DMS53 treated with DMSO at 0.1 percent for 48 hours (cell line): ENCODE measurements around the gene RPAIN.

Experiments used
- DNase-seq: peaks from one replicate; lab custom pipeline; 2025; ENCODE audit not compliant: unreplicated experiment; lab: John Stamatoyannopoulos, UW

The RPAIN gene, protein sequence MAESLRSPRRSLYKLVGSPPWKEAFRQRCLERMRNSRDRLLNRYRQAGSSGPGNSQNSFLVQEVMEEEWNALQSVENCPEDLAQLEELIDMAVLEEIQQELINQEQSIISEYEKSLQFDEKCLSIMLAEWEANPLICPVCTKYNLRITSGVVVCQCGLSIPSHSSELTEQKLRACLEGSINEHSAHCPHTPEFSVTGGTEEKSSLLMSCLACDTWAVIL

DNA sequence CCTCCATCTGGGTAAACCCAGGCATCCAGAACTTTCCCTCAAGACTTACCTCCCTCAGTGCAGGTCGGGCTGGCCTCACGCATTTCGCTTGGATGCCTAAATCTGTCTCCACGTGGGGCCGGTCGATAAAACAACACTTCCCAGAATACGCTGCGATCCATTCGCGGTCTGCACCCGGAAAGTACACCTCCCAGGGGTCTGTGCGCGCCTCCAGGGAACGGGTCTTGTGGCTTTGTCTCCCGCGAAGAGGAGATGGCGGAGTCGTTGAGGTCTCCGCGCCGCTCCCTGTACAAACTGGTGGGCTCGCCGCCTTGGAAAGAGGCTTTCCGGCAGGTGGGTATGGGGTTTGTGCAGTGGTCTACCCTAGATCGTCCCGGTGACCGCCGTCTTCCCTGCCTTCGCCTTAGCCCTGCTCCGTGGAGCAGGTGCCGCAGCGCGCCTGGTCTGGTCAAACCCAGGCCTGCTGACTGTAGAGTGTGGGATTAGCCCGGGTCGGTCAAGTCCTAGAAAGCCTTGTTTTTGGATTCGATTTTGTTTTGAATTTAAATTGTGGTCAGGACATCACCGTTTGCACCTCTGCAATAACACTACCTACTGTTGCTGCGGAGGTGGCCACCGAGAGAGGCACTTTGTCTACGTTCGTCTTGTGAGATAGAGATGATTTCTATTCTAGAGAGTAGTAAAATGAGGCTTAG lies at the start of gene RPAIN:
RPAIN (plus strand) TSS at position 224 of the 695 bp plus-strand sequence; CDS start at position 253, 29 bp downstream.
- DNase-seq: no peak

DNA sequence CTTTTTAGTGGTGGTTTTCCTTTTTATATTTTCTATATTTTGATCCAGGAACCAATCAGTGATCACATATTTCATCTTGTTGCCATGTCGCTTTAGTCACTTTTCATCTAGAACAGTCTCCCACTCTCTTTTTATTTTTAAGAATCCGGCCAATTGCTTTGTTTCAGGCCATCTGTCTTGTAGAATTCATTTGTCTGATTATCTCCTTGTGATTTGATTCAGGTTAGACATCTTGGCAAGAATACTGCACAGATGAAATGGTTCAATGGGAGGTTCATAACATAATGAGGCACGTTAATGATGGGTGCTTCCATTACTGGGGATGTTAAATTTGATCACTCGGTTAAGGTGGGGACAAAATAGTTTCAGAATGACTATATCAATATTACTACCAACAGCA lies 49.6 kb upstream of the RPAIN start:
- no peak for DNase-seq

DNA sequence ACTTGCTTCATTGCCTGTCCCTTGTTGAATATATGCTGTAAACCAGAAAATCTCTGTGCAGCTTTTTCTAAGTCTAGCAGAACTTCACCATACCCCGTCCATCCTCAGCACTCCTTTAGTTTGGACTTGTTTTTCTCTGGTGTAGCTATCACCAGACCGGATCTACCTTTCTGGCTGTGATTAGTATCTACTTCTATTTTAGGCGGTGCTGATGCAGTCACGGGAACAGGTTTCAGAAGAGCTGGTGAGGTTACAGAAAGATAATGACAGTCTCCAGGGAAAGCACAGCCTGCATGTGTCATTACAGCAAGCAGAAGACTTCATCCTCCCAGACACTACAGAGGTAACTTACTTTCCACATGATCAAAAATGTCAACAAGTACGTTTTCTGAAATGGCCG lies 46.9 kb upstream of the RPAIN start:
- no peak for DNase-seq

DNA sequence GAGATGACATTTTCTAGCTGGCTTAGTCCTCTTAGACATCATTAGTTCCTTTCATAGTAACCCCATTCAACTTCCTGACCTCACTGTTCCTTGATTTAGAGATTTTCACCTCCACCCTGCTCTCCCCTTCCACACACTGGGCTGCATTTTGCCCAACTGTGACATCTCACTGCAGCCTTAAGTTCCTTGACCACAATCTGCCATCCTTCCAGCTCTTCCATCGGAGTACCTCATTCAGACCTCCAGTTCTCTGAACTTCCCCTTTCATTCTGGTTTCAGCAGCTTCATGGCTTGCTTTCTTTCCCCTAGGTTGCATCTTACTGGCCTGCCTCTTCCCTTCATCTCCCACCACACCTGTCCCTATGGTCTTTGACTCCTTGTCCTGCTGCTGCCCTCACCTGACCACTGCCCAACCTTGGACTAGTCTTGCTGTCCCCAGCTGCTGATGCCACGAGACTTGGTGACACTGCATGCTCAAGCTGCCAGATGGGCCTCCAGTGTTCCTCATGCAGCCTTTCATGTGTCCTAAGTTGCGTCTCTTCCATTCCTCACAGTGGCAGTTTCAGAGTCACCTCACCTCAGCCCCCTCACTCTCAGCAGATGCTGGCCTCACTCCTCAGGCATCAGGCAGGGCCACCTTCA lies 41.3 kb upstream of the RPAIN start:
- DNase-seq: no peak

DNA sequence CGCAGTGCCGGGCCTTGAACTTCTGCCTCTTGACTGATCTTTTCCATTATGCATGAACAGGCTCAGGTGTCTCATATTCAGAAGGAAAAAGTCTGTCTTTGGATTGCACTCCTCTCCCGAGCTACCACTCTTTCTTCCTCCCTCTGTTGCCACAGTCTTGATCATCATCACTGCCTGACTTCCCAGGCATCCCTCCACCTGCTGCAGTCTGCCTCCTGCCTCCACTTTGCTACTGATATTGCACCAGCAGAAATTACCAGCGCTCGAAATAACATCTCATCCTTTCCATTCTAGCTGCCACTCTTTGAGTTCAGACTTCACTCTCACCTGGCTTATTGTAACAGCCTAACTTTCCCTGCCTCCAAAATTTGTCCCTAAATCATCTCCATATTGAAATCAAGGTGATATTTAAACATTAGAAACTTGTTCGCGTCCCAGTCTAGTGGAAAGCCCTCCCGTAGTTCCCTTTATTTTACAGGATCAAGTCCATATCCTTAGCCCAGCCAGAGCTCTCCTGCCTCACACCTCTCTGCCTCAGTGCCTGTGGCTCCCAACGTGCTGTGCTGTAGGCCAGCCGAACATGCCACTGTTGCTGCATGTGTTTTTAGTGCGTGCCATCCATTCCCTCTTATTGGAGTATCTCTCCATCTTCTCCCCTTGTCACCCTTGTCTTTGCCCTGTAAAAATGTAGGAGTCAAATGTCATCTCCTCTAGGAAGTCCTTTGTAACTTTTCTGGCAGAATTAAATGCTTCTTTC lies 40.5 kb upstream of the RPAIN start:
- no peak for DNase-seq

DNA sequence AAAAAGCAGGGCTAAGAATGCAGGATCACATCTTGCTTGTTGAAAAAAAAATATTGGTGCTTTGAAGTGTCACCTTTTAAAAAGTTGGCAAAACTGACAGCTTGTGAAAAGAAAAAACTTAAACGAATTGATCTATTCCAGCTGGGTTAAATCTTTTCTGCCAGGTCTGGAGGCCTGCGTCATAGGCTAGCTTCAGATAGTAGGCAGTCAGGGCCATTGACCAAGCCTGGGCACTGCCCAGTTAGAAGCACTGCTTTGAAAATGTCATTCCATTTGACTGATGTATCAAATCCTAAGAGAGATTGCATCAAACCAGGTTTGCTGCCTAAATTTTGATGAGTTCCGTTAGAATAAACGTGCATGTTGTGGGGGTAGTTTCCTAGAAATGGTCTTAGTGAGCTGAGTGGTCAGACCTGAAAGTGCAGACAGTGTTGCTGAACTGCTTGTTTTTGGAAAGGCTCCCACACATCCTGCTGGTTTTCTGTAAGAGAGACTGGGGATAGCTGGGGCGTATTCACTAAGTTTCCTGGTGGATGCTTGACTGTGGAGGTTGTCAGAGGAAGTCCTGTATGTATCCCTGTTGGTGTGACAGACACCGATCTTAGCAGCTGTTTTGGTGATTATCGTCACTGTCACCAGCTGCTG lies 39.4 kb upstream of the RPAIN start:
- no peak for DNase-seq

DNA sequence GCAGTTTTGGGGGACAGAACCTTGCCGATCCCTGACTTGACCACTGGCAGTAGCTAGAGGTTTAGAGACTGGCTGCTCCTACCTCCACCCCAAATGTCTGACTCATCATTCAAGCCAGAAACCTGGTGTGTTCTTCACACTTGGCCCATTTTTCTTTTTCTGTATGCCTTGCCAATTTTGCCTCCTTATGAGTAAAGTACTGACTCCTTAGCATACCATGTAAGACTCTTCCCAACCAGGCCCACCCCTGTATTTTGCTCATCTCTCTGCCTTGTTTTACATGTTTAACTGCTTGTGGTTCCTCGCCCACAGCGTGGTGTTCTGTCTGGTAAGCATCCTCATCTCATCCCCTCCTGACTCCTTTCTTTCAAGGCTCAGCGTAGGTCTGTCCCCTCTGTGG lies 38.4 kb upstream of the RPAIN start:
- no peak for DNase-seq

DNA sequence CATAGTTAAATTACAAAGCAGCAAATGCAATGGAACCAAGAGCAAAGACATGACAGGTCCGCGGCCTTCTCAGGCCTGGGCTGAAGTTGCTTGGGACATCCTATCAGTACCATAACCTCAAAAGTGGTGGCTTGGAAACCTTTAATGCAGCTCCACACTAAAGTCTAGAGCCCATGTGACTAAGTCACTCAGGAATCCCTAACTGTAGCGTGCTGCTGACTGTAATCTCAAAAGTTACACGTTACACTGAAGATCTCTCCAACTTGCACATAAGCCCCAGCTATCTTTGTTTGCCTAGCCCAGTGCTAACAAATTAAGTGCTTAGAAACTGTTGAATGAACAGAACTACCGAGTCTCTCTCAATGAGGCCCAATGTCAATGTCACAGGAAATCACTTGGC lies 28.3 kb upstream of the RPAIN start:
- no peak for DNase-seq

DNA sequence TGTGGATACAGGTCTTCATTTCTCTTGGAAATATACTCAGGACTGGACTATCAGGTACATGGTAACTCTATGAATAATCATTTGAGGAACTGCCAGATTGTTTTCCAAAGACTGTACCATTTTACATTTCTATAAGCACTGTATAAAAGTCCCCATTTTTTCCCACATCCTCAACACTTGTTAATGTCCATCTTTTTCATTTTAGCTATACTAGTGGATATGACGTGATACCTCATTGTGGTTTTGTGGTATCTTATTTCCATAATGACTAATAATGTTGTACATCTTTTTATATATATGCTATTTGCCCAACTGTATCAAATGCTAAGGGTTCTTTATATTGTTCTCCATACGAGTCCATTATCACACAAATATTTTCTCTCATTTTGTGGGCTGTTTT lies 23.4 kb upstream of the RPAIN start:
- no peak for DNase-seq

DNA sequence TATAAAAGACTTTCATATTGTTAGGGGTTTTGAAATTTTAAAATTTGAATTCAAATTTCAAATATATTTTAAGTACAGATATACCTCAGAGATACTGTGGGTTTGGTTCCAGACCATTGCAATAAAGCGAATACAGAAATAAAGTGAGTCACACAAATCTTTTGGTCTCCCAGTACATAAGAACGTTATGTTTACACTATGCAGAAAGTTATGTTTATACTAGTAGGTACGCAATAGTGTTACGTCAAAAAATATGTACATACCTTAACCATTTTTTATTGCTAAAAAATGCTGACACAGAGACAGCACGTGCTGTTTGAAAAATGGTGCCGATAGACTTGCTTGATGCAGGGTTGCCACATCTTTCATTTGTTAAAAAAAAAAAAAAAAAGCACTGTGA lies 20.2 kb upstream of the RPAIN start:
- no peak for DNase-seq

DNA sequence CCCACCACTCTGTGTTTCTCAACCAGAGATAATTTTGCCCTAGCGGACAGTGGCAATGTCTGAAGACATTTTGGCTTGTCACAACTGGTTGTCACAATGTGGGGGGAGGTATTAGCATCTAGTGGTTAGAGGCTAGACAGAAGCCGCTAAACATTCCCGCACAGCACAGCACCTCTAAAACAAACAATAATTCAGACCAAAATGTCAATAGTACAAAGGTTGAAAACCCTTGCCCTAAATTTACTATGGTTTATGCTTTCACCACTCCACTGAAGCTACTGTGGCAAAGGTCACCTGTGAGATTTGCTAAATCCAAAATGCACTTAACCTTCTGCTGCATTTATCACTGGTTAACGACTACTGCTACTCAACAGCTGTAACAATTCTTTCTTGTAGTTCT lies 14.6 kb upstream of the RPAIN start:
- DNase-seq: no peak

DNA sequence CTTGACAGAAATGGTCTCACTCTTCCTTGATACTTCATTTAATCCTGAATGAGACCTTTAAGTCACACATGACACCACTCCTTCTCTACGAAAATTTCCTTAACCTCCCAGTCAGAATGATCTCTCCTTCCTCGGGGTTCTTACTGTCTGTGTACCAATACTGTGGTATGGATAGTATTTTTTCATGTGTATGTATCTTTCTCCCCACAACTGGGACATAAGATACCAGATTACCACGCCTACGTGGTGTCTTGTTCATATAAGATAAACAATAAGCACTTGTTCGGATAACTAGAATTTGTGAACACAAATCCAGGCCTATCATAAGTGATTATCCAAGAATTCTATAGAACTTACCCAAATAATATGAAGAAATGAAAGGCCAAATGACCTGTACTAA lies 11.8 kb upstream of the RPAIN start:
- no peak for DNase-seq

DNA sequence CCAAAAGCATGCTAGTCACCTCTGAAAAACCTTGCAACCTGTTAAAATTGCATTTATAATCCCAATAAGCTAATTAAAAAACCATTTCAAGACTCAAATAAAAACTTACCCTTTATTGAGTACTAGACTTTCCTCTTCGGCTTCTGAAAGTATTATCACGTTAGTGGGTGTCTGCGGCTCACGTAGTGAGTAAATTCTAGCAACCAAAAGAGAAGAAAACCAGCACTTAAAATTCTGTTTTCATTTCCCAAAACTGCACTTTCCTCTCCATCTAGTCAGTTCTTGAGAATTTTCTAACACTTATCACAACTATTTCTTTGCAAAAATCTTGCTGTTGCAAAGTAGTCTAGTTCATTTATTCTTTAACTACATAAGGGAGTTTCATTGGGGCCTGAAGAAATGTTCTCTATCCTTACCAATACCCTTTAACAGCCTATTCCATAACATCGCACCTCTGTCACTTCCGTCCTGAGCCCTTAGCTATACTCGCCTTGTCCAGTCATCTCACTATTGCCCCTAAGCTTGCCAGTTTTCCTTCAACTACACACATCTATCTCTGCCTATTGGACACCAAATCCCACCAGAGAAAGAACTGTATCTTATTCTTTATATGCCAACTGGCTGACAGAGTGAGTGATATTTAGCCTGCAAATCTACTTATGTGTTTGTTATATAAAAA lies 9.2 kb upstream of the RPAIN start:
- DNase-seq: no peak

DNA sequence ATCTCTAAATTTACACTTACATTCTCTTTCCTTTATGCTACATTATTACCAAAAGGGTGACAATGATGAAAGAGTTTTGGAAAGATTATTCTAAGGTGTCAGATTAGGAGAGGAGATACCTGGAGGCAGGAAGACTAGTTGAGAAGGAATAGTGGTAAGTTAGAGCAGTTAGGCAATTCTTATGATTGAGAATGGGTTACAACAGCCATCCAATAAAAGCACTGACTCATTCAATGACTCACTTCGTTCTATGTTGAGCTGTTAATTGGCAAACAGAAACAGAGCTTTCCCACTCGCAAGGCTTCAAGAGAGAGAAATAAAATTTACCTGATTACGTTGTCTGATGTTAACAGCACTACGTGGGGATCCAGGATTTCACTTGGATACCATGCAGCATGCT lies 6.3 kb upstream of the RPAIN start:
- no peak for DNase-seq

DNA sequence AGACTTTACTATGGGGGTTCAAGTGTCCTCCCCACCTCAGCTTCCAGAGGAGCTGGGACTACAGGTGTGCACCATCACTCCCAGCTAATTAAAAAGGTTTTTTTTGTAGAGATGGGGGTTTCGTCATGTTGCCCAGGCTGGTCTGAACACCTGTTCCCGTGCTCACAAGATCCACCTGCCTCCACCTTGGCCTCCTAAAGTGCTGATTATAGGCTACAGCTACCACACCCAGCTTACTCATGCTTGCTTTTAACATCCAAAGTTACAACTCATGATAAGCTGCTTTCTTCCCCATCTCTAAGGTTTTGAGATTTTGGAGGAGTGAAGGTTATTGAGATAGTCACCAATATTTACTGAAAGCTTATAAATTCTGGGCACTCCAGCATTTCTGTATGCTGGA lies 3.1 kb upstream of the RPAIN start:
- no peak for DNase-seq

DNA sequence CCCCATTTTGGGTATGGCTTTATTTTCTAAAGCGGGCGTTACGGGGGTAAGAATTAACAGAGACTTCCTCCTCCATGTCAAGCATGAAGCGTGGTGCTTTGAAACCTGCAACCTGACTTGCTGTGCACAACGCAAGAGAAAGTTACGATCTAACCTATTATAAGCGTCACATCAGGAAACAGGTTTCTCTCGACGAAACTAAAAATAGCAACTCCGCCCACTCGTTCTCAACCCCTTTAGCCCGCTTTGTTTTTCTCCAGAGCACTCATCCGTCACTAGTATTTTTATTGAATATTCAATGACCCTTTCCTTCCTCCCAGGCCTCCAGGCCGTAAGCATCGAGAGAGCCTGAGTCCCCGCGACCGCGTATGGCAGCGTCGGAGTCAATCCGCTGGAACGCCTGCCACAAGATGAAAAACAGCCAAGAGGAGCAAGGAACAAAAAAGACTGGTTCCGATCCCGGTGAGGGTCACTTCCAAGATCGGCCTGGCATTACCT lies 1.1 kb upstream of the RPAIN start:
- peak; percentile 27 for DNase-seq

DNA sequence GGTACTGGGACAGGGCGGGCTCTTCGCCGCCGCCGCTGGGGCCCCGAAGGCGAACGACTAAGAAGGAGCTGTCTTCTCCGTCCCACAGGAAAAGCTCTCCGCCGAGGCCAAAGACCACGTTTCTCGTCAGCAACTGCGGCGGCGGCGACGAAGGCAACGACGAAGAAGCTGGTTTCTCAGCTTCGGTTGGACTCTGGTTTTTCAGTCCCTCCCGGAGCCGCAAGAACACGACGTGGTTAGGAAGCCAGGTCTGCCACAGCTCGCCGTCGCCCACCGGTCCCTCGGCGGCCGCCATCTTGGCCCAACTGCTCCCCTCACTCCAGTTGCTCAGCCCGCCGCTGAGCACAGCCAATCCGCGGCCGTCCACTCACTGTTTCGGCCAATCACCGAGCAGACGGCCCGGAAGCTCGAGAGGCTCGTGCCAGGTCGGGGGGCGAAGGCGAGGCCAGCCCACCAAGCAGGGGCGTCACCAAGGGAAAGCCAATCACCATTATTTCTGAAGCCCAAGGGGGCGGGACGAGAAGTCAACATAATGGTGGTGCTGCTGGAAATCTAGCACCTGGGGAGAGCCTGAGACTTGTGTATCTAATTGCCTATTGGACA lies 525 bp upstream of the RPAIN start, which contains the start of gene NUP88:
NUP88 (minus strand) TSS at position 307 of the 603 bp plus-strand sequence; CDS start at position 295, 12 bp downstream.
- peak; percentile 90 for DNase-seq

DNA sequence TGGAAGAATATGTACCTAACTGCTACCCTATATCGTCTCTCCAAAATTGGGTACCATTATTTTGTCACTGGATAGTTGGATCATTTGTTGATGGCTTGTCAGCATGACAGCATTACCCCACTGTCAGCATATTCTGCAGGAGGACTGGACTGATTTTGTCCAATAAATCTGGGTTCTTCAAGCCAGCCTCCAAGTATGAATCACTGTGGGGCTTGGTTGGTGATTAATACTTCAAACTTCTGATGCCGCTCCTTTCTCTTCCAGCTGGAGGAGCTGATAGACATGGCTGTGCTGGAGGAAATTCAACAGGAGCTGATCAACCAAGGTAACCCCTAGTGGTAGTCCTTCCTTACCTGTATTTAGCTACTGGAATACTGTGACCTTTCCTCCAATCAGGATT lies 2.5 kb downstream of the RPAIN start:
- DNase-seq: no peak

DNA sequence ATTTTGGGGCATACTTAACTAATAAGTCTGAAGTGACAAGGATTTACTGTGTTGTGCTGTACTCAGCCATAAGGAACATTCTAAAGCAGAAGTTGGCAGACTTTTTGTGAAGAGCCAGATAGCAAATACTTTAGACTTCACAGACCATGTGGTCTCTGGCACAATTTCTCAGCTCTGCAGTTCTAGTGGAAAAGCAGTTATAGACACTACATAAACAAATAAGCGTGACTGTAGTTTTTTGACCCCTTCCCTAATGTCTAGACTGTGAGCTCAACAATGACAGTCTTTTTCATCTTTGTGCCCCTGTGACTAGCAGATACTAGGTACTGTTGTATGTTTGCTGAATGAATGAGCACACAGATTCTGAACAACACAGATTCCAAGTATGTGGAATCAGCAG lies 4.9 kb downstream of the RPAIN start:
- no peak for DNase-seq

DNA sequence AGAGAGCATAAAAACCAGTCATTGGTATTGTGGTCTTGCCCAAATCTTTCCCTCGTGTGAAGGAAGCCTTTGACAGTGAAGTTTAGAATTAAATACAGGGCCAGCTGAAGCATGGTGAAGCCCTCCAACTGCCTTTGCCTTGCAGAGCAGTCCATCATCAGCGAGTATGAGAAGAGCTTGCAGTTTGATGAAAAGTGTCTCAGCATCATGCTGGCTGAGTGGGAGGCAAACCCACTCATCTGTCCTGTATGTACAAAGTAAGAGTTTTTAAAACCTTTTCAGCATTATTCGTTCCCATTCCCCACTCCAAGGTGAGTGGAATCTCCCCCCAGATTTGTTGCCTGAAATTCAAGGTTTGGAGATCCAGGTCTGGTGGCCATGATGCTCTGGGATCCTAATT lies 5.8 kb downstream of the RPAIN start:
- DNase-seq: no peak
